ENCODE measurements around the gene AUTS2. TPM values are rescaled to one million over a fixed set of nuclear protein-coding genes. Genes with fewer than 3 reads are reported as not detected.

The AUTS2 gene
- total RNA-seq, 2 experiments from 2014 or later = 4.0 to 4.7 TPM

- intact Hi-C loops (cut with micrococcal nuclease) = no loop called here
- POLR2A ChIA-PET = interaction anchor here (1.0 kb wide), 1 partner anchor 65 kb away, joined by 4 read pairs; no protein-coding TSS in a partner anchor
- DNase-seq = peak; percentile 65
Measured at GRCh38 chr7:69739190-69739589, 140.9 kb downstream of the AUTS2 start.

GRCh38 chr7:69739931-69740431, 141.7 kb downstream of the AUTS2 start:
- no peaks in the 10 kb centered on the region for H3K9me3 Mint-ChIP-seq
- intact Hi-C loops (cut with micrococcal nuclease) = no loop called here

More at GRCh38 chr7:69739190-69739589, 140.9 kb downstream of the AUTS2 start:
- no peak overlapping the region for H3K27ac Mint-ChIP-seq
- CTCF ChIA-PET = no interaction called here
- peaks cover 10% of the 10 kb centered on the region for H3K4me1 Mint-ChIP-seq (ENCODE audit: low read depth)
- H3K36me3 Mint-ChIP-seq = no peaks in the 10 kb centered on the region
- no peak overlapping the region for H3K4me3 Mint-ChIP-seq
- no peaks in the 10 kb centered on the region for H3K9me3 Mint-ChIP-seq
- peaks cover 9% of the 10 kb centered on the region for H3K27me3 Mint-ChIP-seq

GRCh38 chr7:69742237-69742636, 144.0 kb downstream of the AUTS2 start:
- Mint-ChIP-seq H3K27me3 (peaks cover 7% of the 10 kb centered on the region), H3K4me3 (no peak overlapping the region), H3K4me1 (ENCODE audit: low read depth) (peaks cover 10% of the 10 kb centered on the region), H3K36me3 (no peaks in the 10 kb centered on the region), H3K9me3 (no peaks in the 10 kb centered on the region), H3K27ac (no peak overlapping the region)
- intact Hi-C loops (cut with micrococcal nuclease) = no loop called here
- DNase-seq = no peak
- POLR2A ChIA-PET = no interaction called here
- CTCF ChIA-PET = no interaction called here

More at GRCh38 chr7:69739931-69740431, 141.7 kb downstream of the AUTS2 start:
- POLR2A ChIA-PET = interaction anchor here (1.0 kb wide), 1 partner anchor 64 kb away, joined by 4 read pairs; no protein-coding TSS in a partner anchor
- DNase-seq = no peak
- no peak overlapping the region for H3K27ac Mint-ChIP-seq
- CTCF ChIA-PET = no interaction called here
- no peak overlapping the region for H3K4me3 Mint-ChIP-seq
- no peaks in the 10 kb centered on the region for H3K36me3 Mint-ChIP-seq
- peaks cover 9% of the 10 kb centered on the region for H3K27me3 Mint-ChIP-seq
- H3K4me1 Mint-ChIP-seq (ENCODE audit: low read depth) = peaks cover 10% of the 10 kb centered on the region

- H3K4me3 Mint-ChIP-seq = no peak overlapping the region
- ChIA-PET CTCF (no interaction called here), POLR2A (no interaction called here)
- H3K4me1 Mint-ChIP-seq (ENCODE audit: low read depth) = peaks cover 10% of the 10 kb centered on the region
- no peaks in the 10 kb centered on the region for H3K36me3 Mint-ChIP-seq
- no peak overlapping the region for H3K27ac Mint-ChIP-seq
- peaks cover 3% of the 10 kb centered on the region for H3K27me3 Mint-ChIP-seq
- intact Hi-C loops (cut with micrococcal nuclease) = no loop called here
- DNase-seq = no peak
- no peaks in the 10 kb centered on the region for H3K9me3 Mint-ChIP-seq
Measured at GRCh38 chr7:69743436-69743835, 145.2 kb downstream of the AUTS2 start.

- H3K9me3 Mint-ChIP-seq = no peaks in the 10 kb centered on the region
- ChIA-PET POLR2A (no interaction called here), CTCF (no interaction called here)
- no peaks in the 10 kb centered on the region for H3K36me3 Mint-ChIP-seq
- intact Hi-C loops (cut with micrococcal nuclease) = no loop called here
- H3K4me1 Mint-ChIP-seq (ENCODE audit: low read depth) = peaks cover 10% of the 10 kb centered on the region
- no peak overlapping the region for H3K27ac Mint-ChIP-seq
- H3K4me3 Mint-ChIP-seq = no peak overlapping the region
- no peak for DNase-seq
- peaks cover 3% of the 10 kb centered on the region for H3K27me3 Mint-ChIP-seq
Measured at GRCh38 chr7:69744026-69744425, 145.8 kb downstream of the AUTS2 start.

GRCh38 chr7:69746383-69746782, 148.1 kb downstream of the AUTS2 start:
- Mint-ChIP-seq H3K4me3 (no peak overlapping the region), H3K36me3 (no peaks in the 10 kb centered on the region), H3K9me3 (no peaks in the 10 kb centered on the region), H3K27ac (no peak overlapping the region), H3K27me3 (no peaks in the 10 kb centered on the region), H3K4me1 (ENCODE audit: low read depth) (no peaks in the 10 kb centered on the region)
- DNase-seq = no peak
- CTCF ChIA-PET = no interaction called here
- POLR2A ChIA-PET = no interaction called here
- intact Hi-C loops (cut with micrococcal nuclease) = no loop called here

GRCh38 chr7:69747144-69747543, 148.9 kb downstream of the AUTS2 start:
- Mint-ChIP-seq H3K9me3 (no peaks in the 10 kb centered on the region), H3K36me3 (no peaks in the 10 kb centered on the region), H3K27me3 (no peaks in the 10 kb centered on the region), H3K4me3 (no peak overlapping the region), H3K27ac (no peak overlapping the region), H3K4me1 (ENCODE audit: low read depth) (no peaks in the 10 kb centered on the region)
- DNase-seq = no peak
- POLR2A ChIA-PET = no interaction called here
- intact Hi-C loops (cut with micrococcal nuclease) = no loop called here
- CTCF ChIA-PET = no interaction called here

GRCh38 chr7:69748530-69748929, 150.3 kb downstream of the AUTS2 start:
- Mint-ChIP-seq H3K4me1 (ENCODE audit: low read depth) (no peaks in the 10 kb centered on the region), H3K27ac (no peak overlapping the region), H3K4me3 (no peak overlapping the region), H3K27me3 (no peaks in the 10 kb centered on the region), H3K9me3 (no peaks in the 10 kb centered on the region), H3K36me3 (no peaks in the 10 kb centered on the region)
- intact Hi-C loops (cut with micrococcal nuclease) = no loop called here
- no peak for DNase-seq
- ChIA-PET POLR2A (interaction anchor here (0.6 kb wide), 1 partner anchor 15 kb away, joined by 4 read pairs; no protein-coding TSS in a partner anchor), CTCF (no interaction called here)

GRCh38 chr7:69749372-69749979, 151.2 kb downstream of the AUTS2 start:
- no peak for DNase-seq
- no peak overlapping the region for H3K27ac Mint-ChIP-seq
- no peaks in the 10 kb centered on the region for H3K9me3 Mint-ChIP-seq
- intact Hi-C loops (cut with micrococcal nuclease) = no loop called here
- ChIA-PET POLR2A (no interaction called here), CTCF (no interaction called here)
- H3K4me3 Mint-ChIP-seq = no peak overlapping the region
- H3K36me3 Mint-ChIP-seq = no peaks in the 10 kb centered on the region
- no peaks in the 10 kb centered on the region for H3K4me1 Mint-ChIP-seq (ENCODE audit: low read depth)
- H3K27me3 Mint-ChIP-seq = no peaks in the 10 kb centered on the region

GRCh38 chr7:69749994-69750393, 151.7 kb downstream of the AUTS2 start:
- Mint-ChIP-seq H3K36me3 (no peaks in the 10 kb centered on the region), H3K27ac (no peak overlapping the region), H3K4me1 (ENCODE audit: low read depth) (no peaks in the 10 kb centered on the region), H3K27me3 (no peaks in the 10 kb centered on the region), H3K9me3 (no peaks in the 10 kb centered on the region), H3K4me3 (no peak overlapping the region)
- intact Hi-C loops (cut with micrococcal nuclease) = no loop called here
- ChIA-PET POLR2A (no interaction called here), CTCF (no interaction called here)
- DNase-seq = no peak

GRCh38 chr7:69751026-69751425, 152.8 kb downstream of the AUTS2 start:
- POLR2A ChIA-PET = no interaction called here
- Mint-ChIP-seq H3K4me1 (ENCODE audit: low read depth) (no peaks in the 10 kb centered on the region), H3K27ac (no peak overlapping the region), H3K36me3 (no peaks in the 10 kb centered on the region), H3K4me3 (no peak overlapping the region), H3K27me3 (no peaks in the 10 kb centered on the region), H3K9me3 (no peaks in the 10 kb centered on the region)
- CTCF ChIA-PET = no interaction called here
- DNase-seq = no peak
- intact Hi-C loops (cut with micrococcal nuclease) = no loop called here

- intact Hi-C loops (cut with micrococcal nuclease) = no loop called here
- H3K4me3 Mint-ChIP-seq = no peak overlapping the region
- ChIA-PET CTCF (no interaction called here), POLR2A (no interaction called here)
- H3K27me3 Mint-ChIP-seq = no peaks in the 10 kb centered on the region
- H3K27ac Mint-ChIP-seq = no peak overlapping the region
- H3K36me3 Mint-ChIP-seq = no peaks in the 10 kb centered on the region
- H3K9me3 Mint-ChIP-seq = no peaks in the 10 kb centered on the region
- DNase-seq = no peak
- no peaks in the 10 kb centered on the region for H3K4me1 Mint-ChIP-seq (ENCODE audit: low read depth)
Measured at GRCh38 chr7:69753981-69754380, 155.7 kb downstream of the AUTS2 start.

GRCh38 chr7:69754476-69754875, 156.2 kb downstream of the AUTS2 start:
- Mint-ChIP-seq H3K4me3 (no peak overlapping the region), H3K27ac (no peak overlapping the region), H3K4me1 (ENCODE audit: low read depth) (no peaks in the 10 kb centered on the region), H3K36me3 (no peaks in the 10 kb centered on the region), H3K9me3 (no peaks in the 10 kb centered on the region), H3K27me3 (no peaks in the 10 kb centered on the region)
- DNase-seq = no peak
- CTCF ChIA-PET = no interaction called here
- POLR2A ChIA-PET = no interaction called here
- intact Hi-C loops (cut with micrococcal nuclease) = no loop called here
